Naive thymus-derived CD4-positive, alpha-beta T cell (primary cell): ENCODE measurements around the gene NR2F6. TPM values are rescaled to one million over a fixed set of nuclear protein-coding genes. Genes with fewer than 3 reads are reported as not detected.

Experiments
- ATAC-seq: fragments of 150-1000 bp; cut with Tn5 transposase; 2 replicates; pipeline ENCODE4 v1.10.0; 2021; ENCODE audit warnings: mild to moderate bottlenecking, moderate library complexity
- CTCF ChIA-PET: fragments of 350-600 bp; sonication (Branson Sonifier 250); formaldehyde crosslinking; loops from one replicate; lab custom pipeline; 2021; ENCODE audit warnings: antibody characterized with exemption; lab: Charles Lee
- POLR2A ChIA-PET: fragments of 350-600 bp; sonication (Branson Sonifier 250); formaldehyde crosslinking; loops from one replicate; lab custom pipeline; 2021; ENCODE audit warnings: antibody characterized with exemption, inconsistent platforms; lab: Charles Lee
- DNase-seq, 9 donors: peaks; one replicate each; pipeline versions ENCODE4 v3.0.0 to v3.0.0-alpha.2; 2020 to 2022; ENCODE audit warnings: mixed read lengths in 1 of 9
- H3K27ac ChIP-seq: one replicate; pipeline ENCODE4 v1.7.0; 2013; ENCODE audit warnings: mild to moderate bottlenecking, low read depth, low read length, moderate library complexity
- H3K27me3 ChIP-seq, 2 donors: one replicate each; pipeline ENCODE4 v1.7.0; 2013; ENCODE audit warnings: low read length in 2 of 2, mild to moderate bottlenecking in 2 of 2, moderate library complexity in 2 of 2; ENCODE audit not compliant: control insufficient read depth in 2 of 2, insufficient read depth in 2 of 2
- H3K36me3 ChIP-seq, 3 experiments: 1 replicate in 2 of 3; 2 replicates in 1 of 3; pipeline ENCODE4 v1.7.0; 2013; ENCODE audit warnings: low read length in 3 of 3, mild to moderate bottlenecking in 3 of 3, moderate library complexity in 1 of 3; ENCODE audit not compliant: insufficient read depth in 3 of 3, control insufficient read depth in 2 of 3
- H3K4me1 ChIP-seq, 2 donors: one replicate each; pipeline ENCODE4 v1.7.0; 2013; ENCODE audit warnings: low read length in 2 of 2, mild to moderate bottlenecking in 2 of 2, moderate library complexity in 1 of 2; ENCODE audit not compliant: control insufficient read depth in 2 of 2, insufficient read depth in 2 of 2
- H3K4me3 ChIP-seq: 2 replicates; pipeline ENCODE4 v1.7.0; 2013; ENCODE audit warnings: mild to moderate bottlenecking, low read length
- H3K9me3 ChIP-seq, 3 experiments: 1 replicate in 2 of 3; 2 replicates in 1 of 3; pipeline ENCODE4 v1.7.0; 2013; ENCODE audit warnings: low read length in 3 of 3; ENCODE audit not compliant: control insufficient read depth in 2 of 3
- H3K27ac Mint-ChIP-seq, 9 donors: one replicate each; pipeline ENCODE4 v1.8.0; 2020 to 2022; ENCODE audit warnings: mixed read lengths in 9 of 9, mild to moderate bottlenecking in 8 of 9, moderate library complexity in 5 of 9, inconsistent platforms in 2 of 9
- H3K27me3 Mint-ChIP-seq, 5 donors: one replicate each; pipeline ENCODE4 v1.8.0; 2021 to 2022; ENCODE audit warnings: mixed read lengths in 5 of 5, mild to moderate bottlenecking in 1 of 5
- H3K36me3 Mint-ChIP-seq, 5 donors: one replicate each; pipeline ENCODE4 v1.8.0; 2020 to 2022; ENCODE audit warnings: mixed read lengths in 5 of 5, mild to moderate bottlenecking in 3 of 5, inconsistent platforms in 1 of 5
- H3K4me1 Mint-ChIP-seq, 7 donors: one replicate each; pipeline ENCODE4 v1.8.0; 2020 to 2022; ENCODE audit warnings: mixed read lengths in 7 of 7, mild to moderate bottlenecking in 3 of 7, inconsistent platforms in 1 of 7
- H3K4me3 Mint-ChIP-seq, 10 donors: one replicate each; pipeline ENCODE4 v1.8.0; 2020 to 2022; ENCODE audit warnings: mild to moderate bottlenecking in 10 of 10, mixed read lengths in 10 of 10, moderate library complexity in 6 of 10, inconsistent platforms in 2 of 10
- H3K9me3 Mint-ChIP-seq, 11 donors: one replicate each; pipeline ENCODE4 v1.8.0; 2020 to 2022; ENCODE audit warnings: mixed read lengths in 11 of 11, mild to moderate bottlenecking in 4 of 11, inconsistent platforms in 1 of 11, moderate library complexity in 1 of 11
- intact Hi-C, 2 donors: fragments of 100-400 bp; cut with micrococcal nuclease; formaldehyde crosslinking; loops; one replicate each; pipeline ENCODE4 v1.15.1; 2023
- polyA plus RNA-seq, 2 donors: library from polyadenylated mRNA; unstranded; fragments of 300-500 nt; fragmentation: Illumina TruSeq; gene quantifications; one replicate each; pipeline ENCODE4 v1.2.3, GENCODE V29; 2021
- total RNA-seq, 6 experiments: library from RNA in 5 of 6; stranded (reverse) in 5 of 6; gene quantifications; 1 replicate in 5 of 6; 2 replicates in 1 of 6; pipeline ENCODE4 v1.2.3 and lab custom pipeline; 2021 to 2026

Gene NR2F6
- total and polyA plus RNA-seq, 7 experiments from 2014 or later: 1.4 to 7.8 (median 2.7) TPM

DNA sequence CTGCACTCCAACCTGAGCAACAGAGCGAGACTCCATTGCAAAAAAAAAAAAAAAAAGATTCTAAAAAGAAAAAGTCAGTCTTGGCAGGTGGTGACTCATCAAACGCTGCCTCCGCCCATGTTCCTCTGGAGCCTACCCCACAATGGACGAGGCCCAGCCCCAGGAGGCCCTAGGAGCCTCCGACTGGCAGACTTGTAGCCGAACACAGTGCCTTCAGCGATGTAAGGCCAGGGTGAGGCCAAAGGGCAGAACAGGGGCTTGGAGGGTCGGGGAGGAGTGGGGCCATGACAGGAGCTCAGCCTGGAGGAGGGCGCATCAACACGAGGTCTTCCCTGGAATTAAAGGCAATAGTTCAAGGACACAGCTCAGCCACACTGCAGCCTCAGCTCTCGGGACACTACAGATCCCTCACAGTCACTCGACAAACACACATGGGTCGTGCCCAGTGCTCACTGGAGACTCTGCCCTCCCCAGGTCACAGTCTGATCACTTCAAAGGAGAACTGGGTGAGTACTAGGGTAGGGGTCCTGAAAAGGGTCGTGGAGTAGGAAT, 25.4 kb downstream of the NR2F6 start:
- Mint-ChIP-seq H3K27me3 (no peaks in the 10 kb centered on the region), H3K27ac (peak overlapping the region in 1 of 9 donors; percentile 25), H3K4me3 (no peak overlapping the region), H3K4me1 (peaks cover 0 to 8% (median 4%) of the 10 kb centered on the region in 7 donors), H3K36me3 (peaks cover 4 to 27% (median 16%) of the 10 kb centered on the region in 5 donors), H3K9me3 (peaks cover 0 to 2% (median 0%) of the 10 kb centered on the region in 11 donors)
- Histone ChIP-seq H3K36me3 (peaks cover 0 to 26% (median 6%) of the 10 kb centered on the region in 3 experiments), H3K9me3 (no peaks in the 10 kb centered on the region), H3K27ac (no peak overlapping the region), H3K4me3 (no peak overlapping the region), H3K4me1 (peaks cover 6 to 9% of the 10 kb centered on the region in 2 donors), H3K27me3 (no peaks in the 10 kb centered on the region)
- intact Hi-C loops: no loop called here
- POLR2A ChIA-PET: interaction anchor here (1.2 kb wide), 1 partner anchor 24 kb away, joined by 3 read pairs; no protein-coding TSS in a partner anchor
- CTCF ChIA-PET: no interaction called here
- no peak for DNase-seq
- peak; percentile 23 for ATAC-seq

DNA sequence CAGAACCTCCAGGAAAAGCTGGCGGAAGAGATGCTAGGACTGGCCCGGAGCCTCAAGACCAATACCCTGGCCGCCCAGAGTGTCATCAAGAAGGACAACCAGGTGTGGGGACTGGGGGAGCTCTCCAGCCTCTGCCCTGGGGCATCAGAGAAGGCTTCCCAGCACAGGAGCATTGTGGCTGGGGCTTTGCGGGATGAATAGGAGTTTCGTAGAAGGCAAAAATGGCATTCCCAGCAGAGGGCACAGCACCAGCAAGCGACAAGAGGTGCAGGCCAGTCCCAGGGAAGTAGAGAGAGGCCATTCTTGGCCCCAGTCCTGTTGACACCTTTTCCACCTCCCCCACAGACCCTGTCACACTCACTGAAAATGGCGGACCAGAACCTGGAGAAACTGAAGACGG, 26.4 kb downstream of the NR2F6 start:
- H3K27ac ChIP-seq: no peak overlapping the region
- no peaks in the 10 kb centered on the region for H3K27me3 ChIP-seq
- Mint-ChIP-seq H3K4me1 (peaks cover 0 to 15% (median 12%) of the 10 kb centered on the region in 7 donors), H3K27ac (no peak overlapping the region), H3K27me3 (no peaks in the 10 kb centered on the region), H3K36me3 (peaks cover 4 to 27% (median 18%) of the 10 kb centered on the region in 5 donors), H3K9me3 (peaks cover 0 to 2% (median 0%) of the 10 kb centered on the region in 11 donors), H3K4me3 (no peak overlapping the region)
- no peak overlapping the region for H3K4me3 ChIP-seq
- ATAC-seq (no peak), DNase-seq (no peak)
- H3K4me1 ChIP-seq: peaks cover 12 to 16% of the 10 kb centered on the region in 2 donors
- POLR2A ChIA-PET: no interaction called here
- peaks cover 0 to 27% (median 6%) of the 10 kb centered on the region in 3 experiments for H3K36me3 ChIP-seq
- no peaks in the 10 kb centered on the region for H3K9me3 ChIP-seq
- CTCF ChIA-PET: no interaction called here
- intact Hi-C loops: loop anchor here in 1 of 2 donors (5.0 kb wide), 1 partner anchor 152 kb away; no protein-coding TSS in a partner anchor

DNA sequence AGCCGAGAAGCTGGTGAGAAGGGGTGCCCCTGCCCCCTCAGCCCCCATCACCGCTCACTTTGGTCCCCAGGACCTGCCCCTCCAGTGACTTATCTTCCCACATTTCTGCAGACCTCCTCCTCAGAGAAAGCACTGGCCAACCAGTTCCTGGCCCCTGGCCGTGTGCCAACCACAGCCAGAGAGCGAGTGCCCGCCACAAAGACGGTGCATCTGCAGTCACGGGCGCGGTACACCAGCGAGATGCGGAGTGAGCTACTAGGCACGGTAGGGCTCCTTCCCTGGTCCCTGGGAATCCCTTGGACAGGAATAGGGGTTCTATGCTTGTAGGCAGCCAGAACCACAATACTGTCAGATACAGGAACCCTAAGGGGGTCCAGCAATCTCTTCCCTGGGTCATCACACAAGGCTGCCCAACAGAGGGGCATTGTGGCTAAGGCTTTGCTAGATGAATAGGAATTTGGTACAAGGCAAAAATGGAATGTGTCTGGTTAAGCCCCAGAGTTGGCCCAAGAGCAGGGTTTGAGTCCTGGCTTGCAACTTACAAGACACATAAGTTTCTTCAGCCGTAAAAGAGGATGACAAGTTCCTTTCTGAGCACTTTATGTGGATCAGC, 29.6 kb downstream of the NR2F6 start:
- ChIA-PET POLR2A (interaction anchor here (0.7 to 4.2 kb wide), 9 partner anchors 11 to 1166 kb away, joined by 3 to 77 read pairs (median 15); partner anchors contain the start of genes BABAM1 and OCEL1), CTCF (interaction anchor here (1.7 to 2.1 kb wide), 2 partner anchors 10 to 19 kb away, joined by 5 read pairs; partner anchors contain the start of gene OCEL1)
- Mint-ChIP-seq H3K36me3 (peaks cover 4 to 34% (median 24%) of the 10 kb centered on the region in 5 donors), H3K4me3 (peak overlapping the region; percentile 83 to 99 (median 90)), H3K27me3 (no peaks in the 10 kb centered on the region), H3K27ac (peak overlapping the region; percentile 91 to 100 (median 99)), H3K4me1 (peaks cover 0 to 16% (median 12%) of the 10 kb centered on the region in 7 donors), H3K9me3 (peaks cover 0 to 2% (median 0%) of the 10 kb centered on the region in 11 donors)
- no peak for DNase-seq
- Histone ChIP-seq H3K36me3 (peaks cover 0 to 47% (median 6%) of the 10 kb centered on the region in 3 experiments), H3K4me3 (peak overlapping the region; percentile 92), H3K27me3 (no peaks in the 10 kb centered on the region), H3K27ac (peak overlapping the region; percentile 89), H3K4me1 (peaks cover 13 to 16% of the 10 kb centered on the region in 2 donors), H3K9me3 (no peaks in the 10 kb centered on the region)
- ATAC-seq: no peak
- intact Hi-C loops: loop anchor here in 1 of 2 donors (5.0 kb wide), 1 partner anchor 149 kb away; no protein-coding TSS in a partner anchor

DNA sequence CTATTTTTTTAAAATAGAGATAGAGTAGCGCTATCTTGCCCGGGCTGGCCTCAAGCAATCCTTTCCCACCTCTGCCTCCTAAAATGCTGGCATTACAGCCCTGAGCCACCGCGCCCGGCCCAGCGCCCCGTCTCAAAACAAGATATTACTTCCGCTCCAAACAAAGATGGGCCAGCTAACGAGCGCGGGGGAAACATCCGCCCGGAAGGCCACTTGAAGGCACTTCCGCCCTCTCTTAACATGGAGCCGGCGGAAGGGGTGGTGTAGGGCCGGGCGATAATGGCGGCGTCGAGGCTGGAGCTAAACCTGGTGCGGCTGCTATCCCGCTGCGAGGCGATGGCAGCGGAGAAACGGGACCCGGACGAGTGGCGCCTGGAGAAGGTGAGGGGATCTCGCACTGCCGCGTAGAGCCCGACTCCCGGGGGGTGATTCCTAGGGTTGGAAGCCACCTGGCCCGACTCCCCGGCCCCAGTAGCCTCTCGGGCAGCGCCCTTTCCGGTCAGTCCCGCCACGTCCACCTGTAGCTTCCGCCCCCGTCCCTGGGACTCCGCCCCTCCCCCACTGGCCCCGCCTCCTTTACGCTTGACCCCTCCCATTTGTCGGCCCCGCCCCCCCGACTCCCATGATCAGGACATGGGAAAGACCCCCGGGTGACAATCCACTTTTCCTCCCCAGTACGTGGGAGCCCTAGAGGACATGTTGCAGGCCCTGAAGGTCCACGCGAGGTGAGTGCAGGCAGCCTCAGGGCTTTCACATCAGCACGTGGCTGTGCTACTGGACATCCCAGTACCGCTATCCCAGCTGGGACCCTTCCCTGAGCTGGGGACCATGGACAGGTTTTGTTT, 30.4 kb downstream of the NR2F6 start, which contains the start of gene USE1:
Gene USE1, plus strand, starts transcription at position 231 of the 845 bp plus-strand sequence. Its CDS starts 49 bp downstream, at position 280.
- Histone ChIP-seq H3K27ac (peak within 1 kb of the TSS; percentile 89), H3K27me3 (no peaks in the 10 kb centered on the region), H3K4me1 (peaks cover 13 to 16% of the 10 kb centered on the region in 2 donors), H3K9me3 (no peaks in the 10 kb centered on the region), H3K4me3 (peak within 1 kb of the TSS; percentile 92), H3K36me3 (peaks cover 0 to 53% (median 6%) of the 10 kb centered on the region in 3 experiments)
- ChIA-PET POLR2A (interaction anchor here (0.7 to 4.2 kb wide), 33 partner anchors 8 to 1837 kb away, joined by 3 to 77 read pairs (median 4); partner anchors contain the start of genes ANKLE1, BABAM1, HAUS8 and MED26), CTCF (interaction anchor here (1.0 to 2.5 kb wide), 5 partner anchors 10 to 32 kb away, joined by 3 to 8 read pairs (median 5); partner anchors contain the start of gene OCEL1)
- intact Hi-C loops: loop anchor here (1.0 to 5.0 kb wide), 8 partner anchors 11 to 296 kb away; partner anchors contain the start of genes BABAM1 (in 2 of the 2), OCEL1 (in 2 of the 2), GTPBP3 (in 1 of the 2) and HAUS8 (in 1 of the 2)
- peaks cover 4 to 35% (median 24%) of the 10 kb centered on the region in 5 donors for H3K36me3 Mint-ChIP-seq
- no peaks in the 10 kb centered on the region for H3K27me3 Mint-ChIP-seq
- ATAC-seq (peak; percentile 97), DNase-seq (peak; percentile 70 to 91 (median 89))
- H3K4me1 Mint-ChIP-seq: peaks cover 0 to 16% (median 12%) of the 10 kb centered on the region in 7 donors
- H3K9me3 Mint-ChIP-seq: peaks cover 0 to 2% (median 0%) of the 10 kb centered on the region in 11 donors
- H3K4me3 Mint-ChIP-seq: peak within 1 kb of the TSS; percentile 83 to 99 (median 90)
- peak within 1 kb of the TSS; percentile 97 to 100 (median 99) for H3K27ac Mint-ChIP-seq

DNA sequence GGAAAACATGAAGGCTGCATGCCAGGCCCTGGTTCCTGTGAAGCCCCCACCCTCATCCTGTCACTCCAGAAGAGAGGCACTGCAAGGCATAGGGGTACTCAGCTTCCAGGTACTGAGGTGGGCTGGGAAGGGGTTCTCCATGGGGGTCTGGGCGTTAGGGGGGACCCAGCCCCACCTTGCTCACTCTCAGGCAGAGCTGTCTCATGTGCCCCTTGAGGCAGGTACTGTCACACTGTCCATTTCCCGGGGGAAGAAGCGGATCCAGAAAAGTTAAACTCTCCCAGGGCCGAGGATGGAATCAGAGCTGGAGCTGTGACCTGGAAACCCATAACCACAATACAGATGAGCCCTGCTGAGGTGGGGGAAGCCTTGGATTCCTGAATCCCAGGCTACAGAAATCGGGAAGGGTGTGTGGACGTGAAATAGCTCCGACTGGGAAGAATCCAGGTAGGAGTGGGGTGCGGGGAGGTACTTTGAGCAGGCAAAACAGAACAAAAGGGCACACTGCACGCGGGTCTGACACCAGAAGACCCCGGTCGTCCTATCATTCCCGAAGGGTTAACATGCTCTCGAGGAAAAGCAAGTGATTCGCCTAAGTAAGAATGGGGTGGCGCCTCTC, 31.1 kb downstream of the NR2F6 start:
- H3K36me3 Mint-ChIP-seq: peaks cover 4 to 36% (median 24%) of the 10 kb centered on the region in 5 donors
- H3K9me3 Mint-ChIP-seq: peaks cover 0 to 2% (median 0%) of the 10 kb centered on the region in 11 donors

More for the DNA sequence above, 31.1 kb downstream of the NR2F6 start:
- Mint-ChIP-seq H3K27ac (peak overlapping the region; percentile 97 to 100 (median 99)), H3K27me3 (no peaks in the 10 kb centered on the region), H3K4me1 (peaks cover 0 to 16% (median 12%) of the 10 kb centered on the region in 7 donors), H3K4me3 (peak overlapping the region; percentile 83 to 99 (median 90))
- peak overlapping the region; percentile 92 for H3K4me3 ChIP-seq
- ATAC-seq (no peak), DNase-seq (no peak)
- H3K36me3 ChIP-seq: peaks cover 0 to 59% (median 8%) of the 10 kb centered on the region in 3 experiments
- no peaks in the 10 kb centered on the region for H3K27me3 ChIP-seq
- ChIA-PET CTCF (interaction anchor here (1.0 to 2.5 kb wide), 5 partner anchors 9 to 31 kb away, joined by 3 to 8 read pairs (median 5); partner anchors contain the start of gene OCEL1), POLR2A (interaction anchor here (0.7 to 4.2 kb wide), 29 partner anchors 9 to 1836 kb away, joined by 3 to 77 read pairs (median 4); partner anchors contain the start of genes ANKLE1, BABAM1, HAUS8 and MED26)
- intact Hi-C loops: loop anchor here (1.0 to 5.0 kb wide), 8 partner anchors 12 to 297 kb away; partner anchors contain the start of genes BABAM1 (in 2 of the 2), OCEL1 (in 2 of the 2), GTPBP3 (in 1 of the 2) and HAUS8 (in 1 of the 2)
- peaks cover 13 to 16% of the 10 kb centered on the region in 2 donors for H3K4me1 ChIP-seq
- H3K9me3 ChIP-seq: no peaks in the 10 kb centered on the region
- H3K27ac ChIP-seq: peak overlapping the region; percentile 89
